DMS153 (cell line): ENCODE results near the gene ANKRD22.
"Not testable (repeated sequence)": the region's sequence is repeated elsewhere in the genome, so short reads cannot be mapped to it uniquely, and the experiment has no call there.

Experiments used
- DNase-seq: peaks from one replicate; lab custom pipeline; 2025; lab: John Stamatoyannopoulos, UW

Gene ANKRD22

GRCh38 chr10:88851706-88852105 lies at the start of gene ANKRD22:
Gene ANKRD22, minus strand, starts transcription at chr10:88851844. Its CDS starts 237 bp downstream, at chr10:88851607.
- peak; percentile 65 for DNase-seq

- DNase-seq, result no peak
These were observed 48.2 kb upstream of the ANKRD22 start for GRCh38 chr10:88899886-88900285.

GRCh38 chr10:88898727-88899126 lies 47.1 kb upstream of the ANKRD22 start:
- DNase-seq, result no peak

GRCh38 chr10:88896994-88897853 lies 45.6 kb upstream of the ANKRD22 start:
- DNase-seq, result no peak

- peak; percentile 51 for DNase-seq
These were observed 44.8 kb upstream of the ANKRD22 start for GRCh38 chr10:88896372-88896993.

- DNase-seq, result no peak
These were observed 43.6 kb upstream of the ANKRD22 start for GRCh38 chr10:88895250-88895649.

- DNase-seq, result no peak
These were observed 42.0 kb upstream of the ANKRD22 start for GRCh38 chr10:88893611-88894010.

GRCh38 chr10:88892222-88892967 lies 40.8 kb upstream of the ANKRD22 start:
- DNase-seq, result no peak

GRCh38 chr10:88890681-88891381 lies 39.2 kb upstream of the ANKRD22 start:
- DNase-seq, result no peak

GRCh38 chr10:88889559-88890337 lies 38.1 kb upstream of the ANKRD22 start:
- no peak for DNase-seq

- DNase-seq, result no peak
These were observed 37.3 kb upstream of the ANKRD22 start for GRCh38 chr10:88888810-88889445.

GRCh38 chr10:88886557-88886956 lies 34.9 kb upstream of the ANKRD22 start:
- no peak for DNase-seq

GRCh38 chr10:88883448-88883809 lies 31.8 kb upstream of the ANKRD22 start:
- DNase-seq, result no peak

- DNase-seq, result not testable (repeated sequence)
These were observed 31.2 kb upstream of the ANKRD22 start for GRCh38 chr10:88882646-88883447.

- no peak for DNase-seq
These were observed 30.4 kb upstream of the ANKRD22 start for GRCh38 chr10:88881922-88882645.

GRCh38 chr10:88881320-88881719 lies 29.7 kb upstream of the ANKRD22 start:
- DNase-seq, result no peak

- peak; percentile 67 for DNase-seq
These were observed 28.8 kb upstream of the ANKRD22 start for GRCh38 chr10:88880282-88881076.

GRCh38 chr10:88879534-88880281 lies 28.1 kb upstream of the ANKRD22 start, which contains the start of gene STAMBPL1:
Gene STAMBPL1, plus strand, starts transcription at chr10:88880245. Its CDS starts 21,464 bp downstream, at chr10:88901709.
- no peak for DNase-seq
